HepG2 (cell line): ENCODE data around the gene NLRC5. TPM values are rescaled to one million over a fixed set of nuclear protein-coding genes. Genes with fewer than 3 reads are reported as not detected.
A peak's percentile ranks its signal among the peaks of the same experiment; 100 is the strongest.

Experiments
- BHLHE40 ChIP-seq: IDR thresholded peaks from 2 replicates; pipeline ENCODE4 v1.6.1; 2011; ENCODE audit warnings: low read length, improper control_type of control experiment
- CENPX ChIP-seq: sonication (generic); formaldehyde crosslinking; IDR thresholded peaks from 2 replicates; pipeline ENCODE4 v1.9.0; 2021; ENCODE audit warnings: mild to moderate bottlenecking, missing genetic modification reagents, moderate library complexity
- HOXA5 ChIP-seq: sonication (generic); formaldehyde crosslinking; IDR thresholded peaks from 2 replicates; pipeline ENCODE4 v1.4.0; 2020; ENCODE audit warnings: missing genetic modification reagents
- KLF12 ChIP-seq: sonication (generic); formaldehyde crosslinking; IDR thresholded peaks from 2 replicates; pipeline ENCODE4 v1.4.0; 2020; ENCODE audit warnings: missing genetic modification reagents, borderline replicate concordance
- KMT2A ChIP-seq: sonication (generic); formaldehyde crosslinking; IDR thresholded peaks from 2 replicates; pipeline ENCODE4 v1.4.0; 2020; ENCODE audit warnings: missing genetic modification reagents
- MAFF ChIP-seq: IDR thresholded peaks from 2 replicates; pipeline ENCODE4 v1.6.1; 2011; ENCODE audit warnings: low read depth, low read length, improper control_type of control experiment
- NCOA5 ChIP-seq: sonication (generic); formaldehyde crosslinking; IDR thresholded peaks from 2 replicates; pipeline ENCODE4 v1.4.0; 2020; ENCODE audit warnings: missing genetic modification reagents
- PAX8 ChIP-seq: sonication (generic); formaldehyde crosslinking; IDR thresholded peaks from 2 replicates; pipeline ENCODE4 v1.8.0; 2022; ENCODE audit warnings: mild to moderate bottlenecking, missing genetic modification reagents, borderline replicate concordance
- RBM22 ChIP-seq: fragments of 200-400 bp; formaldehyde crosslinking; optimal IDR thresholded peaks from 2 replicates; pipeline ENCODE3; 2017; ENCODE audit warnings: mild to moderate bottlenecking, low read length, moderate library complexity
- SSRP1 ChIP-seq: IDR thresholded peaks from 2 replicates; pipeline ENCODE4 v1.6.1; 2016; ENCODE audit warnings: control low read depth
- YEATS4 ChIP-seq: sonication (generic); formaldehyde crosslinking; IDR thresholded peaks from 2 replicates; pipeline ENCODE4 v1.4.0; 2020; ENCODE audit warnings: missing genetic modification reagents, borderline replicate concordance
- ZNF572 ChIP-seq: sonication (generic); formaldehyde crosslinking; IDR thresholded peaks from 2 replicates; pipeline ENCODE4 v1.5.1; 2020; ENCODE audit warnings: mild to moderate bottlenecking, missing genetic modification reagents
- ZNF607 ChIP-seq: sonication (generic); formaldehyde crosslinking; IDR thresholded peaks from 2 replicates; pipeline ENCODE4 v1.5.1; 2020; ENCODE audit warnings: missing genetic modification reagents, mild to moderate bottlenecking, borderline replicate concordance
- polyA plus RNA-seq, 8 experiments: library from polyadenylated mRNA; depleted of rRNA in 3 of 8; stranded (reverse) in 7 of 8; unstranded in 1 of 8; fragments of >200 nt; fragmentation: Illumina TruSeq in 4 of 8; extraction: Trizol in 4 of 8; gene quantifications; 2 replicates each; pipeline versions ENCODE4 v1.2.1 to v1.2.3, GENCODE V29; 2011 to 2016; ENCODE audit warnings: low read depth in 4 of 8, missing spikeins in 1 of 8, mixed read lengths in 1 of 8; ENCODE audit not compliant: insufficient read depth in 1 of 8
- total RNA-seq, 5 experiments: library from RNA; depleted of rRNA; stranded (reverse); fragments of >200 nt; fragmentation: Illumina TruSeq; extraction: Trizol; gene quantifications; 2 replicates each; pipeline ENCODE4 v1.2.3, GENCODE V29; 2016; ENCODE audit warnings: low read depth in 1 of 5
- TF ChIP-seq, protein P1 (sequence below): sonication (generic); formaldehyde crosslinking; conservative IDR thresholded peaks from 2 replicates; pipeline ENCODE4 v1.8.0; 2022; ENCODE audit warnings: missing genetic modification reagents
- TF ChIP-seq, protein P2 (sequence below): sonication (generic); formaldehyde crosslinking; IDR thresholded peaks from 2 replicates; pipeline ENCODE4 v1.8.1; 2022; ENCODE audit warnings: mild to moderate bottlenecking, missing genetic modification reagents
- TF ChIP-seq, protein P3 (sequence below): sonication (generic); formaldehyde crosslinking; IDR thresholded peaks from 2 replicates; pipeline ENCODE4 v1.5.0; 2020; ENCODE audit warnings: mild to moderate bottlenecking, missing genetic modification reagents, borderline replicate concordance

The NLRC5 gene
- total and polyA plus RNA-seq, 2 of the 13 experiments (the other 11 are each of a cell fraction or from before 2014, with no cell fraction given) = 6.3 to 12.7 TPM

DNA sequence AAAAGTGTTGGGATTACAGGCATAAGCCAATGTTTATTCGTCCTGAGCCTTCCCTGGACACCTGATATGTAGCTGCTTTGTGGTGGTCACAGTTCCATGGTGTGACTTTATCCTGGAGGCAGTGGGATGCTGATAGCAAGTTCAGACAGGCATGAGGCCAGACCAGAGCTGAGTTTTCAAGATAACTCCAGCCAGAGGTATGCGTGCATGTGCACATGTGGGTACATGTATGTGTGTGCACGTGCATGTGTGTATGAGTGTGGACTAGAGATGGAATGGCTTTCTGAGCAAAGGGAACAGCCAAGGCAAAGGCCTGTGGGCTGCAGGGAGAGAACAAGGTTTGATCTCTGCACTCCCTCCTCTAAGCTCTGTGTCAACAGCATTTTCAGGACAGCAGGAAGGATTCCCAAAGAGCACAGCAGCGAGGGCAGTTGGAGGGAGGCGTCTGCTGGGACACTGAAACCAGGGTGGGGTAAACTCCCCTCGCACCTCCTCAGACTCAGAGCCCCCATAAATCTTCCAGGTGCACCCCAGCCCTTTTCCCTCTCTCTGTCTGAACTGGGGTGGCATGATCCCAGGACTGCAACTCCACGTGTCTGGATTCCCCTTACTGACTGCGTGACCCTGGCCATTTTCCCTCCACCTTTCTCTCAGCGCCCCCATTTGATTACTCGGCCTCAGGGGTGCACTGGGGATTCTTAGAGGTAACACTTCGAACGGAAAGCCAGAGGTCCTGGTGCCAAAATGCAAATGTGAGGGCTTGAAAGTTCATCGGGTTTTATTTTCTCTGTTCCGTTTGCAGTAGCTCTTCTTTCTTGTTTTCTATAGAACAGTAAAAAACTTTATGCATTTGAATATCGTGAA is 15.3 kb downstream of the NLRC5 start (continued):
- no peak for TF ChIP-seq ZNF607 (CRISPR knock-in tag)
- no peak for TF ChIP-seq CENPX (CRISPR knock-in tag)
- TF ChIP-seq BHLHE40 = peak; percentile 81
- TF ChIP-seq, protein P1, sequence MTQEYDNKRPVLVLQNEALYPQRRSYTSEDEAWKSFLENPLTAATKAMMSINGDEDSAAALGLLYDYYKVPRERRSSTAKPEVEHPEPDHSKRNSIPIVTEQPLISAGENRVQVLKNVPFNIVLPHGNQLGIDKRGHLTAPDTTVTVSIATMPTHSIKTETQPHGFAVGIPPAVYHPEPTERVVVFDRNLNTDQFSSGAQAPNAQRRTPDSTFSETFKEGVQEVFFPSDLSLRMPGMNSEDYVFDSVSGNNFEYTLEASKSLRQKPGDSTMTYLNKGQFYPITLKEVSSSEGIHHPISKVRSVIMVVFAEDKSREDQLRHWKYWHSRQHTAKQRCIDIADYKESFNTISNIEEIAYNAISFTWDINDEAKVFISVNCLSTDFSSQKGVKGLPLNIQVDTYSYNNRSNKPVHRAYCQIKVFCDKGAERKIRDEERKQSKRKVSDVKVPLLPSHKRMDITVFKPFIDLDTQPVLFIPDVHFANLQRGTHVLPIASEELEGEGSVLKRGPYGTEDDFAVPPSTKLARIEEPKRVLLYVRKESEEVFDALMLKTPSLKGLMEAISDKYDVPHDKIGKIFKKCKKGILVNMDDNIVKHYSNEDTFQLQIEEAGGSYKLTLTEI (CRISPR knock-in tag) = no peak
- 0 out of 2 replicates have a peak, but pooled peaks have one; percentile 46 for TF ChIP-seq KMT2A (CRISPR knock-in tag)
- 0 out of 2 replicates have a peak, but pooled peaks have one; percentile 35 for TF ChIP-seq KLF12 (CRISPR knock-in tag)
- TF ChIP-seq HOXA5 (CRISPR knock-in tag) = no peak
- no peak; the same call in 1 of the 2 replicates for TF ChIP-seq YEATS4 (CRISPR knock-in tag)
- no peak for TF ChIP-seq NCOA5 (CRISPR knock-in tag)
- no peak for TF ChIP-seq MAFF
- no peak for TF ChIP-seq PAX8 (CRISPR knock-in tag)
- TF ChIP-seq ZNF572 = no peak
- TF ChIP-seq, protein P2, sequence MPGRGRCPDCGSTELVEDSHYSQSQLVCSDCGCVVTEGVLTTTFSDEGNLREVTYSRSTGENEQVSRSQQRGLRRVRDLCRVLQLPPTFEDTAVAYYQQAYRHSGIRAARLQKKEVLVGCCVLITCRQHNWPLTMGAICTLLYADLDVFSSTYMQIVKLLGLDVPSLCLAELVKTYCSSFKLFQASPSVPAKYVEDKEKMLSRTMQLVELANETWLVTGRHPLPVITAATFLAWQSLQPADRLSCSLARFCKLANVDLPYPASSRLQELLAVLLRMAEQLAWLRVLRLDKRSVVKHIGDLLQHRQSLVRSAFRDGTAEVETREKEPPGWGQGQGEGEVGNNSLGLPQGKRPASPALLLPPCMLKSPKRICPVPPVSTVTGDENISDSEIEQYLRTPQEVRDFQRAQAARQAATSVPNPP (CRISPR knock-in tag) = no peak
- no peak for TF ChIP-seq RBM22
- no peak for TF ChIP-seq SSRP1 (CRISPR knock-in tag)
- TF ChIP-seq, protein P3, sequence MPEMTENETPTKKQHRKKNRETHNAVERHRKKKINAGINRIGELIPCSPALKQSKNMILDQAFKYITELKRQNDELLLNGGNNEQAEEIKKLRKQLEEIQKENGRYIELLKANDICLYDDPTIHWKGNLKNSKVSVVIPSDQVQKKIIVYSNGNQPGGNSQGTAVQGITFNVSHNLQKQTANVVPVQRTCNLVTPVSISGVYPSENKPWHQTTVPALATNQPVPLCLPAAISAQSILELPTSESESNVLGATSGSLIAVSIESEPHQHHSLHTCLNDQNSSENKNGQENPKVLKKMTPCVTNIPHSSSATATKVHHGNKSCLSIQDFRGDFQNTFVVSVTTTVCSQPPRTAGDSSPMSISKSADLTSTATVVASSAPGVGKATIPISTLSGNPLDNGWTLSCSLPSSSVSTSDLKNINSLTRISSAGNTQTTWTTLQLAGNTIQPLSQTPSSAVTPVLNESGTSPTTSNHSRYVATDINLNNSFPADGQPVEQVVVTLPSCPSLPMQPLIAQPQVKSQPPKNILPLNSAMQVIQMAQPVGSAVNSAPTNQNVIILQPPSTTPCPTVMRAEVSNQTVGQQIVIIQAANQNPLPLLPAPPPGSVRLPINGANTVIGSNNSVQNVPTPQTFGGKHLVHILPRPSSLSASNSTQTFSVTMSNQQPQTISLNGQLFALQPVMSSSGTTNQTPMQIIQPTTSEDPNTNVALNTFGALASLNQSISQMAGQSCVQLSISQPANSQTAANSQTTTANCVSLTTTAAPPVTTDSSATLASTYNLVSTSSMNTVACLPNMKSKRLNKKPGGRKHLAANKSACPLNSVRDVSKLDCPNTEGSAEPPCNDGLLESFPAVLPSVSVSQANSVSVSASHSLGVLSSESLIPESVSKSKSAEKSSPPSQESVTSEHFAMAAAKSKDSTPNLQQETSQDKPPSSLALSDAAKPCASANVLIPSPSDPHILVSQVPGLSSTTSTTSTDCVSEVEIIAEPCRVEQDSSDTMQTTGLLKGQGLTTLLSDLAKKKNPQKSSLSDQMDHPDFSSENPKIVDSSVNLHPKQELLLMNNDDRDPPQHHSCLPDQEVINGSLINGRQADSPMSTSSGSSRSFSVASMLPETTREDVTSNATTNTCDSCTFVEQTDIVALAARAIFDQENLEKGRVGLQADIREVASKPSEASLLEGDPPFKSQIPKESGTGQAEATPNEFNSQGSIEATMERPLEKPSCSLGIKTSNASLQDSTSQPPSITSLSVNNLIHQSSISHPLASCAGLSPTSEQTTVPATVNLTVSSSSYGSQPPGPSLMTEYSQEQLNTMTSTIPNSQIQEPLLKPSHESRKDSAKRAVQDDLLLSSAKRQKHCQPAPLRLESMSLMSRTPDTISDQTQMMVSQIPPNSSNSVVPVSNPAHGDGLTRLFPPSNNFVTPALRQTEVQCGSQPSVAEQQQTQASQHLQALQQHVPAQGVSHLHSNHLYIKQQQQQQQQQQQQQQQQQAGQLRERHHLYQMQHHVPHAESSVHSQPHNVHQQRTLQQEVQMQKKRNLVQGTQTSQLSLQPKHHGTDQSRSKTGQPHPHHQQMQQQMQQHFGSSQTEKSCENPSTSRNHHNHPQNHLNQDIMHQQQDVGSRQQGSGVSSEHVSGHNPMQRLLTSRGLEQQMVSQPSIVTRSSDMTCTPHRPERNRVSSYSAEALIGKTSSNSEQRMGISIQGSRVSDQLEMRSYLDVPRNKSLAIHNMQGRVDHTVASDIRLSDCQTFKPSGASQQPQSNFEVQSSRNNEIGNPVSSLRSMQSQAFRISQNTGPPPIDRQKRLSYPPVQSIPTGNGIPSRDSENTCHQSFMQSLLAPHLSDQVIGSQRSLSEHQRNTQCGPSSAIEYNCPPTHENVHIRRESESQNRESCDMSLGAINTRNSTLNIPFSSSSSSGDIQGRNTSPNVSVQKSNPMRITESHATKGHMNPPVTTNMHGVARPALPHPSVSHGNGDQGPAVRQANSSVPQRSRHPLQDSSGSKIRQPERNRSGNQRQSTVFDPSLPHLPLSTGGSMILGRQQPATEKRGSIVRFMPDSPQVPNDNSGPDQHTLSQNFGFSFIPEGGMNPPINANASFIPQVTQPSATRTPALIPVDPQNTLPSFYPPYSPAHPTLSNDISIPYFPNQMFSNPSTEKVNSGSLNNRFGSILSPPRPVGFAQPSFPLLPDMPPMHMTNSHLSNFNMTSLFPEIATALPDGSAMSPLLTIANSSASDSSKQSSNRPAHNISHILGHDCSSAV = no peak; the same call in 1 of the 2 replicates
